Measurements from ENCODE around the gene FGF12.
"Not testable (repeated sequence)": the region's sequence is repeated elsewhere in the genome, so short reads cannot be mapped to it uniquely, and the experiment has no call there.

FGF12 gene

GRCh38 chr3:192737506-192737905 is 10.2 kb upstream of the FGF12 start:
- H3K4me3 ChIP-seq (ENCODE audit: insufficient read depth, low read depth, low read length) = no peak overlapping the region
- H3K27me3 ChIP-seq (ENCODE audit: control insufficient read depth, insufficient read depth, low read length, poor library complexity, severe bottlenecking) = no peaks in the 10 kb centered on the region
- H3K4me1 ChIP-seq (ENCODE audit: control insufficient read depth, insufficient read depth, low read length) = no peaks in the 10 kb centered on the region

GRCh38 chr3:192731233-192731632 is 3.9 kb upstream of the FGF12 start:
- 88 to 99% methylated on average over 3 of the region's 3 CpGs for WGBS, 2 experiments

More at GRCh38 chr3:192737506-192737905, 10.2 kb upstream of the FGF12 start:
- no peaks in the 10 kb centered on the region for H3K36me3 ChIP-seq (ENCODE audit: control insufficient read depth, insufficient read depth, low read length)
- H3K27ac ChIP-seq (ENCODE audit: insufficient read depth, low read depth, low read length, poor library complexity, severe bottlenecking) = no peak overlapping the region
- no peaks in the 10 kb centered on the region for H3K9me3 ChIP-seq (ENCODE audit: control insufficient read depth, low read length)

GRCh38 chr3:192726385-192726784 is 956 bp downstream of the FGF12 start:
- no peaks in the 10 kb centered on the region for H3K9me3 ChIP-seq (ENCODE audit: control insufficient read depth, low read length)
- no peaks in the 10 kb centered on the region for H3K36me3 ChIP-seq (ENCODE audit: control insufficient read depth, insufficient read depth, low read length)
- H3K27me3 ChIP-seq (ENCODE audit: control insufficient read depth, insufficient read depth, low read length, poor library complexity, severe bottlenecking) = no peaks in the 10 kb centered on the region
- H3K4me3 ChIP-seq (ENCODE audit: insufficient read depth, low read depth, low read length) = no peak overlapping the region
- WGBS, 2 experiments = 88 to 93% methylated on average over 1 to 2 of the region's 2 CpGs
- H3K27ac ChIP-seq (ENCODE audit: insufficient read depth, low read depth, low read length, poor library complexity, severe bottlenecking) = no peak overlapping the region
- no peaks in the 10 kb centered on the region for H3K4me1 ChIP-seq (ENCODE audit: control insufficient read depth, insufficient read depth, low read length)

More at GRCh38 chr3:192731233-192731632, 3.9 kb upstream of the FGF12 start:
- no peak overlapping the region for H3K4me3 ChIP-seq (ENCODE audit: insufficient read depth, low read depth, low read length)
- H3K27ac ChIP-seq (ENCODE audit: insufficient read depth, low read depth, low read length, poor library complexity, severe bottlenecking) = no peak overlapping the region
- no peaks in the 10 kb centered on the region for H3K36me3 ChIP-seq (ENCODE audit: control insufficient read depth, insufficient read depth, low read length)
- H3K4me1 ChIP-seq (ENCODE audit: control insufficient read depth, insufficient read depth, low read length) = no peaks in the 10 kb centered on the region
- no peaks in the 10 kb centered on the region for H3K27me3 ChIP-seq (ENCODE audit: control insufficient read depth, insufficient read depth, low read length, poor library complexity, severe bottlenecking)
- no peaks in the 10 kb centered on the region for H3K9me3 ChIP-seq (ENCODE audit: control insufficient read depth, low read length)

GRCh38 chr3:192719964-192720363 is 7.4 kb downstream of the FGF12 start:
- H3K9me3 ChIP-seq (ENCODE audit: control insufficient read depth, low read length) = no peaks in the 10 kb centered on the region
- no peaks in the 10 kb centered on the region for H3K36me3 ChIP-seq (ENCODE audit: control insufficient read depth, insufficient read depth, low read length)
- H3K4me3 ChIP-seq (ENCODE audit: insufficient read depth, low read depth, low read length) = no peak overlapping the region
- no peaks in the 10 kb centered on the region for H3K4me1 ChIP-seq (ENCODE audit: control insufficient read depth, insufficient read depth, low read length)
- H3K27ac ChIP-seq (ENCODE audit: insufficient read depth, low read depth, low read length, poor library complexity, severe bottlenecking) = no peak overlapping the region
- H3K27me3 ChIP-seq (ENCODE audit: control insufficient read depth, insufficient read depth, low read length, poor library complexity, severe bottlenecking) = no peaks in the 10 kb centered on the region
- WGBS, 2 experiments = 87 to 90% methylated on average over 2 to 3 of the region's 3 CpGs

GRCh38 chr3:192718156-192718555 is 9.2 kb downstream of the FGF12 start:
- 53 to 63% methylated on average over 2 to 3 of the region's 3 CpGs for WGBS, 2 experiments
- Histone ChIP-seq H3K27me3 (ENCODE audit: control insufficient read depth, insufficient read depth, low read length, poor library complexity, severe bottlenecking) (no peaks in the 10 kb centered on the region), H3K36me3 (ENCODE audit: control insufficient read depth, insufficient read depth, low read length) (no peaks in the 10 kb centered on the region), H3K4me3 (ENCODE audit: insufficient read depth, low read depth, low read length) (no peak overlapping the region), H3K4me1 (ENCODE audit: control insufficient read depth, insufficient read depth, low read length) (no peaks in the 10 kb centered on the region), H3K27ac (ENCODE audit: insufficient read depth, low read depth, low read length, poor library complexity, severe bottlenecking) (no peak overlapping the region), H3K9me3 (ENCODE audit: control insufficient read depth, low read length) (no peaks in the 10 kb centered on the region)

GRCh38 chr3:192715126-192715525 is 12.2 kb downstream of the FGF12 start:
- Histone ChIP-seq H3K4me3 (ENCODE audit: insufficient read depth, low read depth, low read length) (no peak overlapping the region), H3K9me3 (ENCODE audit: control insufficient read depth, low read length) (peaks cover 2% of the 10 kb centered on the region), H3K36me3 (ENCODE audit: control insufficient read depth, insufficient read depth, low read length) (no peaks in the 10 kb centered on the region), H3K27me3 (ENCODE audit: control insufficient read depth, insufficient read depth, low read length, poor library complexity, severe bottlenecking) (no peaks in the 10 kb centered on the region), H3K27ac (ENCODE audit: insufficient read depth, low read depth, low read length, poor library complexity, severe bottlenecking) (no peak overlapping the region), H3K4me1 (ENCODE audit: control insufficient read depth, insufficient read depth, low read length) (no peaks in the 10 kb centered on the region)

- H3K36me3 ChIP-seq (ENCODE audit: control insufficient read depth, insufficient read depth, low read length); H3K4me1 ChIP-seq (ENCODE audit: control insufficient read depth, insufficient read depth, low read length); H3K4me3 ChIP-seq (ENCODE audit: insufficient read depth, low read depth, low read length); H3K9me3 ChIP-seq (ENCODE audit: control insufficient read depth, low read length); H3K27ac ChIP-seq (ENCODE audit: insufficient read depth, low read depth, low read length, poor library complexity, severe bottlenecking); H3K27me3 ChIP-seq (ENCODE audit: control insufficient read depth, insufficient read depth, low read length, poor library complexity, severe bottlenecking): not testable (repeated sequence)
- 90 to 97% methylated on average over 21 to 22 of the region's 22 CpGs for WGBS, 2 experiments
These were observed 16.2 kb downstream of the FGF12 start for GRCh38 chr3:192711126-192711525.

GRCh38 chr3:192710366-192710765 is 17.0 kb downstream of the FGF12 start:
- Histone ChIP-seq H3K4me1 (ENCODE audit: control insufficient read depth, insufficient read depth, low read length) (no peaks in the 10 kb centered on the region), H3K9me3 (ENCODE audit: control insufficient read depth, low read length) (peaks cover 2% of the 10 kb centered on the region), H3K4me3 (ENCODE audit: insufficient read depth, low read depth, low read length) (no peak overlapping the region), H3K27ac (ENCODE audit: insufficient read depth, low read depth, low read length, poor library complexity, severe bottlenecking) (no peak overlapping the region), H3K27me3 (ENCODE audit: control insufficient read depth, insufficient read depth, low read length, poor library complexity, severe bottlenecking) (no peaks in the 10 kb centered on the region), H3K36me3 (ENCODE audit: control insufficient read depth, insufficient read depth, low read length) (no peaks in the 10 kb centered on the region)
- no CpG with 5 or more reads among the region's 1 CpG for WGBS, 2 experiments

GRCh38 chr3:192706272-192706671 is 21.1 kb downstream of the FGF12 start:
- Histone ChIP-seq H3K27me3 (ENCODE audit: control insufficient read depth, insufficient read depth, low read length, poor library complexity, severe bottlenecking) (no peaks in the 10 kb centered on the region), H3K9me3 (ENCODE audit: control insufficient read depth, low read length) (peaks cover 2% of the 10 kb centered on the region), H3K36me3 (ENCODE audit: control insufficient read depth, insufficient read depth, low read length) (no peaks in the 10 kb centered on the region), H3K4me3 (ENCODE audit: insufficient read depth, low read depth, low read length) (no peak overlapping the region), H3K4me1 (ENCODE audit: control insufficient read depth, insufficient read depth, low read length) (no peaks in the 10 kb centered on the region), H3K27ac (ENCODE audit: insufficient read depth, low read depth, low read length, poor library complexity, severe bottlenecking) (no peak overlapping the region)
- 95 to 96% methylated on average over 13 of the region's 13 CpGs for WGBS, 2 experiments

- no peak overlapping the region for H3K4me3 ChIP-seq (ENCODE audit: insufficient read depth, low read depth, low read length)
- no peaks in the 10 kb centered on the region for H3K4me1 ChIP-seq (ENCODE audit: control insufficient read depth, insufficient read depth, low read length)
- H3K27ac ChIP-seq (ENCODE audit: insufficient read depth, low read depth, low read length, poor library complexity, severe bottlenecking) = no peak overlapping the region
- no peaks in the 10 kb centered on the region for H3K27me3 ChIP-seq (ENCODE audit: control insufficient read depth, insufficient read depth, low read length, poor library complexity, severe bottlenecking)
- no peaks in the 10 kb centered on the region for H3K36me3 ChIP-seq (ENCODE audit: control insufficient read depth, insufficient read depth, low read length)
- H3K9me3 ChIP-seq (ENCODE audit: control insufficient read depth, low read length) = no peaks in the 10 kb centered on the region
These were observed 26.5 kb downstream of the FGF12 start for GRCh38 chr3:192700885-192701284.

GRCh38 chr3:192696943-192697587 is 30.3 kb downstream of the FGF12 start:
- no peaks in the 10 kb centered on the region for H3K9me3 ChIP-seq (ENCODE audit: control insufficient read depth, low read length)
- no peak overlapping the region for H3K4me3 ChIP-seq (ENCODE audit: insufficient read depth, low read depth, low read length)
- no peaks in the 10 kb centered on the region for H3K27me3 ChIP-seq (ENCODE audit: control insufficient read depth, insufficient read depth, low read length, poor library complexity, severe bottlenecking)
- WGBS, 2 experiments = 92% methylated on average over 2 of the region's 2 CpGs
- H3K4me1 ChIP-seq (ENCODE audit: control insufficient read depth, insufficient read depth, low read length) = no peaks in the 10 kb centered on the region
- H3K27ac ChIP-seq (ENCODE audit: insufficient read depth, low read depth, low read length, poor library complexity, severe bottlenecking) = no peak overlapping the region
- no peaks in the 10 kb centered on the region for H3K36me3 ChIP-seq (ENCODE audit: control insufficient read depth, insufficient read depth, low read length)
